Lower lobe of right lung (tissue), 2 donors: ENCODE results near the gene KNTC1. TPM values are rescaled to one million over a fixed set of nuclear protein-coding genes. Genes with fewer than 3 reads are reported as not detected.
"Not testable (repeated sequence)": the region's sequence is repeated elsewhere in the genome, so short reads cannot be mapped to it uniquely, and the experiment has no call there.

Experiments used
- ATAC-seq, 2 donors: fragments of 200-7000 bp; cut with Tn5 transposase; one replicate each; pipeline ENCODE4 v1.9.1; 2020 to 2022; ENCODE audit warnings: mild to moderate bottlenecking in 2 of 2, moderate library complexity in 2 of 2
- DNase-seq: peaks from one replicate; pipeline ENCODE4 v3.0.0-alpha.2; 2020
- H3K27ac ChIP-seq: fragments of 200-600 bp; one replicate; pipeline ENCODE4 v1.8.0; 2022
- H3K27me3 ChIP-seq: fragments of 200-600 bp; one replicate; pipeline ENCODE4 v1.8.0; 2022; ENCODE audit warnings: low read depth
- H3K36me3 ChIP-seq: fragments of 200-600 bp; one replicate; pipeline ENCODE4 v1.8.0; 2022; ENCODE audit warnings: mild to moderate bottlenecking
- H3K4me1 ChIP-seq: fragments of 200-600 bp; one replicate; pipeline ENCODE4 v1.8.0; 2022
- H3K4me3 ChIP-seq: fragments of 200-600 bp; one replicate; pipeline ENCODE4 v1.8.0; 2022; ENCODE audit warnings: mild to moderate bottlenecking
- H3K9me3 ChIP-seq: fragments of 200-600 bp; one replicate; pipeline ENCODE4 v1.8.0; 2022
- intact Hi-C: fragments of 100-400 bp; cut with DNase I; formaldehyde crosslinking; loops from one replicate; pipeline ENCODE4 v1.11.0; 2022
- long read RNA-seq: library from polyadenylated mRNA; unstranded; transcript quantifications from one replicate; pipeline ENCODE4 v2.0.0, GENCODE V29; 2021
- total RNA-seq: library from RNA; stranded (reverse); fragmentation: NEBNext Ultra II Directional; extraction: Animal tissue kit (Norgen Biotek cat#: 25700); gene quantifications from one replicate; pipeline ENCODE4 v1.2.1, GENCODE V29; 2021
- TF ChIP-seq, protein P1 (sequence below): fragments of 200-600 bp; IDR thresholded peaks from one replicate; pipeline ENCODE4 v1.8.0; 2022; ENCODE audit warnings: antibody characterized with exemption, mild to moderate bottlenecking
- donor health status: DM: no; HTN: yes; CAD: no; lungs with severe emphysema.

KNTC1 gene
- total RNA-seq: 8.7 TPM
- long read RNA-seq, partial matches to known transcripts: 1 of 2 reads
- long read RNA-seq, other reads (novel, unspliced or antisense): 1 of 2 reads

- TF ChIP-seq, protein P1, sequence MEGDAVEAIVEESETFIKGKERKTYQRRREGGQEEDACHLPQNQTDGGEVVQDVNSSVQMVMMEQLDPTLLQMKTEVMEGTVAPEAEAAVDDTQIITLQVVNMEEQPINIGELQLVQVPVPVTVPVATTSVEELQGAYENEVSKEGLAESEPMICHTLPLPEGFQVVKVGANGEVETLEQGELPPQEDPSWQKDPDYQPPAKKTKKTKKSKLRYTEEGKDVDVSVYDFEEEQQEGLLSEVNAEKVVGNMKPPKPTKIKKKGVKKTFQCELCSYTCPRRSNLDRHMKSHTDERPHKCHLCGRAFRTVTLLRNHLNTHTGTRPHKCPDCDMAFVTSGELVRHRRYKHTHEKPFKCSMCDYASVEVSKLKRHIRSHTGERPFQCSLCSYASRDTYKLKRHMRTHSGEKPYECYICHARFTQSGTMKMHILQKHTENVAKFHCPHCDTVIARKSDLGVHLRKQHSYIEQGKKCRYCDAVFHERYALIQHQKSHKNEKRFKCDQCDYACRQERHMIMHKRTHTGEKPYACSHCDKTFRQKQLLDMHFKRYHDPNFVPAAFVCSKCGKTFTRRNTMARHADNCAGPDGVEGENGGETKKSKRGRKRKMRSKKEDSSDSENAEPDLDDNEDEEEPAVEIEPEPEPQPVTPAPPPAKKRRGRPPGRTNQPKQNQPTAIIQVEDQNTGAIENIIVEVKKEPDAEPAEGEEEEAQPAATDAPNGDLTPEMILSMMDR: no peak
- ATAC-seq (peak; percentile 97 to 99), DNase-seq (peak; percentile 97)
- peaks cover 43% of the 10 kb centered on the region for H3K4me1 ChIP-seq
- no peaks in the 10 kb centered on the region for H3K9me3 ChIP-seq
- H3K4me3 ChIP-seq: peak within 1 kb of the TSS; percentile 72
- H3K36me3 ChIP-seq: peaks cover 20% of the 10 kb centered on the region
- intact Hi-C loops: no loop called here
- no peaks in the 10 kb centered on the region for H3K27me3 ChIP-seq
- H3K27ac ChIP-seq: peak within 1 kb of the TSS; percentile 97
Measured at GRCh38 chr12:122526683-122527477, at the start of gene KNTC1, which contains the start of gene RSRC2. Gene KNTC1, plus strand, starts transcription at chr12:122527249. Its CDS starts 2,815 bp downstream, at chr12:122530064. Gene RSRC2, minus strand, starts transcription at chr12:122526936. Its CDS starts 83 bp downstream, at chr12:122526853.

DNA sequence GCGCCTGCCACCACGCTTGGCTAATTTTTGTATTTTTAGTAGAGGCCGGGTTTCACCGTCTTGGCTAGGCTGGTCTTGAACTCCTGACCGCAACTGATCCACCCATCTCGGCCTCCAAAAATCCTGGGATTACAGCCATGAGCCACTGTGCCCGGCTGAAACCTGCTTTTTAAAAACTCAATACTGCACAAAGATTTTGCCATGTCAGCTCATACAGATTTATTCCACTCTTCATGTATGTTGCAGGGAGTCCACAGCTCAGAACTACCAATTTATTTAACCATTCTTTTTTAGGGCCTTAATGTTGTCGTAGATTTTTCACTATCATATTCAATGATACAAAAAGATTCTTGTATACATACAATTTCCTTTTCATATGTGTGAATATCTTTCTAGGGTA lies 46.3 kb upstream of the KNTC1 start:
- peaks cover 100% of the 10 kb centered on the region for H3K36me3 ChIP-seq
- intact Hi-C loops: no loop called here
- DNase-seq (no peak), ATAC-seq (no peak)
- no peaks in the 10 kb centered on the region for H3K4me1 ChIP-seq
- no peak overlapping the region for H3K27ac ChIP-seq
- TF ChIP-seq, protein P1: no peak
- no peaks in the 10 kb centered on the region for H3K9me3 ChIP-seq
- no peak overlapping the region for H3K4me3 ChIP-seq
- H3K27me3 ChIP-seq: no peaks in the 10 kb centered on the region

DNA sequence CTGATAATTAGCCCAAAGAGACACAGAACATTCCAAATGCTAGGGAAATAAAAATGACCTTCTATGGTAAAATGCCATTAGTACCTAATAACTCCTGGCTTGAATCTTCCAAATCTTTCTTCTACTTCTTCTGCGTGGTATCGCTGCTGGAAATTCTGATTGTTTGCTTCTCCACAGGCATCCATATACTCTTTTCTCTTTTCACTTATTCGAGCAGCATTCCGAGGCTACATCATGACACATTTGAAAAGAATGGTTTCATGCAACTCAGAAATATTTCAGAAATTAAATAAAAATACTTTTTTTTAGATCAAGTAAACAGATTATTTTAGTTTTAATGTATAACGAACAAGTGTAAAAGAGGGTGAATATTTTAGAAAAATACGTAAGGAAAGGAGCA lies 45.2 kb upstream of the KNTC1 start:
- ATAC-seq: no peak
- intact Hi-C loops: no loop called here
- Histone ChIP-seq H3K9me3 (no peaks in the 10 kb centered on the region), H3K36me3 (peaks cover 100% of the 10 kb centered on the region), H3K27me3 (no peaks in the 10 kb centered on the region), H3K27ac (no peak overlapping the region), H3K4me1 (no peaks in the 10 kb centered on the region), H3K4me3 (no peak overlapping the region)
- no peak for DNase-seq
- TF ChIP-seq, protein P1: no peak

GRCh38 chr12:122483969-122484368 lies 43.1 kb upstream of the KNTC1 start:
- Histone ChIP-seq H3K4me3 (no peak overlapping the region), H3K27me3 (no peaks in the 10 kb centered on the region), H3K9me3 (no peaks in the 10 kb centered on the region), H3K36me3 (peaks cover 100% of the 10 kb centered on the region), H3K4me1 (no peaks in the 10 kb centered on the region), H3K27ac (no peak overlapping the region)
- TF ChIP-seq, protein P1: no peak
- DNase-seq (no peak), ATAC-seq (no peak)
- intact Hi-C loops: no loop called here

- intact Hi-C loops, H3K4me1 ChIP-seq, H3K27me3 ChIP-seq, H3K27ac ChIP-seq, H3K9me3 ChIP-seq, ATAC-seq, H3K4me3 ChIP-seq, DNase-seq: not testable (repeated sequence)
- H3K36me3 ChIP-seq: peaks cover 100% of the 10 kb centered on the region
Measured at GRCh38 chr12:122484385-122484784, 42.7 kb upstream of the KNTC1 start.

DNA sequence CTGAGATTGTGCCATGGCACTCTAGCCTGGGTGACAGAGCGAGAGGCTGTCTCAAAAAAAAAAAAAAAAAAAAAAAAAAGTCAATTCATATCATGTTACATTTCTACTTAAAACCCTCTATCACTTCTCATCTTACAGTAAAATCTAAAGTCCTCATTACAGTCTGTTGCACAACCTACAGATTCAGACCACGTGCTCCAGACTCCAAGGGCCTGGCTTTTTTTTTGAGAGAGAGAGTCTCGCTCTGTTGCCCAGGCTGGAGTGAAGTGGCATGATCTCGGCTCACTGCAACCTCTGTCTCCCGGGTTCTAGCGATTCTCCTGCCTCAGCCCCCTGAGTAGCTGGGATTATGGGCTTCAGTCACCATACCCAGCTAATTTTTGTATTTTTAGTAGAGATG lies 40.7 kb upstream of the KNTC1 start:
- H3K4me1 ChIP-seq, H3K9me3 ChIP-seq, H3K4me3 ChIP-seq, DNase-seq, ATAC-seq, intact Hi-C loops, H3K27ac ChIP-seq, H3K27me3 ChIP-seq: not testable (repeated sequence)
- H3K36me3 ChIP-seq: peaks cover 100% of the 10 kb centered on the region
